Ovary (tissue), 9 donors: ENCODE results near the gene RRP36. TPM values are rescaled to one million over a fixed set of nuclear protein-coding genes. Genes with fewer than 3 reads are reported as not detected.

Source experiments
- DNase-seq, 5 donors: peaks; one replicate each; pipeline ENCODE4 v3.0.0-alpha.2; 2019 to 2020
- H3K27ac ChIP-seq, 2 donors: fragments of 200-600 bp; one replicate each; pipeline versions ENCODE4 v1.5.1 to v1.8.0; 2019 to 2022
- H3K27me3 ChIP-seq: fragments of 200-600 bp; one replicate; pipeline ENCODE4 v1.8.0; 2022
- H3K36me3 ChIP-seq: fragments of 200-600 bp; sonication (generic); one replicate; pipeline ENCODE4 v1.5.1; 2019
- H3K4me1 ChIP-seq: one replicate; pipeline ENCODE4 v1.8.1; 2013; ENCODE audit warnings: mild to moderate bottlenecking, moderate library complexity; ENCODE audit not compliant: insufficient read depth
- H3K4me3 ChIP-seq: fragments of 200-600 bp; sonication (generic); one replicate; pipeline ENCODE4 v1.5.1; 2017
- H3K9me3 ChIP-seq, 2 donors: fragments of 200-600 bp in 1 of 2; sonication (generic) in 1 of 2; one replicate each; pipeline versions ENCODE4 v1.5.1 to v1.8.1; 2013 to 2019; ENCODE audit warnings: mild to moderate bottlenecking in 1 of 2, moderate library complexity in 1 of 2
- EP300 ChIP-seq: sonication (generic); formaldehyde crosslinking; IDR thresholded peaks from one replicate; pipeline ENCODE4 v1.6.1; 2017; ENCODE audit warnings: antibody characterized with exemption
- POLR2A ChIP-seq: fragments of 450-650 bp; IDR thresholded peaks from one replicate; pipeline ENCODE4 v1.6.1; 2017; ENCODE audit warnings: antibody characterized with exemption, mild to moderate bottlenecking, moderate library complexity
- WGBS, 3 donors: extraction: QIAGEN DNeasy Blood & Tissue Kit in 1 of 3; methylation state at CpG; one replicate each; pipeline versions ENCODE4 v1.1.5 to v1.1.7; 2013 to 2017; 5-methylcytosine and 5-hydroxymethylcytosine counted together
- intact Hi-C, 4 donors: fragments of 100-400 bp; cut with DNase I; formaldehyde crosslinking; loops; one replicate each; pipeline versions ENCODE4 v1.11.0 to v1.15.1; 2022 to 2023
- polyA plus RNA-seq, 2 donors: library from polyadenylated mRNA; stranded (reverse); fragments of 200-250 nt in 1 of 2; fragments of 350-450 nt in 1 of 2; fragmentation: Illumina TruSeq in 1 of 2; extraction: RNeasy Lipid Tissue Mini Kit (QIAGEN cat#74804) in 1 of 2; gene quantifications; one replicate each; pipeline ENCODE4 v1.2.3, GENCODE V29; 2013 to 2014
- total RNA-seq, 7 donors: library from RNA; depleted of rRNA in 2 of 7; stranded (reverse); fragments of >200 nt in 2 of 7; fragmentation: NEBNext Ultra II Directional in 3 of 7; extraction: Animal tissue kit (Norgen Biotek cat#: 25700) in 3 of 7; gene quantifications; one replicate each; pipeline versions ENCODE4 v1.1.0 to v1.2.4, GENCODE V29; 2016 to 2023
- TF ChIP-seq, protein P1 (sequence below), 3 donors: fragments of 450-650 bp in 2 of 3; fragments of 200-600 bp in 1 of 3; IDR thresholded peaks; one replicate each; pipeline versions ENCODE4 v1.5.1 to v1.8.0; 2016 to 2022; ENCODE audit warnings: antibody characterized with exemption in 3 of 3, mild to moderate bottlenecking in 1 of 3
- donor health status: DM: no; HTN: no; CAD: no; lungs with moderate emphysema.
- donor health status: DM: no; HTN: no; CAD: no.
- donor health status: Bipolar disorder and iron deficiency.
- donor health status: DM: yes; HTN: yes; CAD: no.
- donor health status: DM: no; HTN: no; CAD: no.
- donor health status: DM: yes; HTN: yes; CAD: no.

The RRP36 gene
- total and polyA plus RNA-seq, 9 donors, result 23.6 to 58.7 (median 36.0) TPM

DNA sequence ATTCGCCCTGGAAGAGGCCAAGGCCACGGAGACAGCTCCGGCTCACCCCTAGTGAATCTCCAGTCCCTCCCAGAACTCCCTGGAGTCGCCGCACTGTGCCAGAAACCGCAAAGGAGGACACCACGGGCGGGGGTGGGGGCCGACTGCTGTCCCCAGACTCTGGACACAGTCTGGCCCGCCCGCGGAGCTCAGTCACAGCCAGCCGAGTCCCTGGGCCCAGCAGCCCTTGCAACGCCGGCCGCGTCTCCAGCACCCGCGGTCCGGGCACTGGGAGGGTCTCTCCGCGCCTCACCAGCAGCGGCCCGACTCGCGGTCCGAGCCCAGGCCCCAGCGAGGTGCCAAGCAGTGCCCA, 43.0 kb upstream of the RRP36 start:
- Histone ChIP-seq H3K9me3 (no peaks in the 10 kb centered on the region), H3K36me3 (no peaks in the 10 kb centered on the region), H3K4me3 (peak overlapping the region; percentile 88), H3K27ac (peak overlapping the region; percentile 56 to 78), H3K4me1 (peaks cover 12% of the 10 kb centered on the region), H3K27me3 (no peaks in the 10 kb centered on the region)
- TF ChIP-seq EP300 (no peak), POLR2A (no peak)
- TF ChIP-seq, protein P1, sequence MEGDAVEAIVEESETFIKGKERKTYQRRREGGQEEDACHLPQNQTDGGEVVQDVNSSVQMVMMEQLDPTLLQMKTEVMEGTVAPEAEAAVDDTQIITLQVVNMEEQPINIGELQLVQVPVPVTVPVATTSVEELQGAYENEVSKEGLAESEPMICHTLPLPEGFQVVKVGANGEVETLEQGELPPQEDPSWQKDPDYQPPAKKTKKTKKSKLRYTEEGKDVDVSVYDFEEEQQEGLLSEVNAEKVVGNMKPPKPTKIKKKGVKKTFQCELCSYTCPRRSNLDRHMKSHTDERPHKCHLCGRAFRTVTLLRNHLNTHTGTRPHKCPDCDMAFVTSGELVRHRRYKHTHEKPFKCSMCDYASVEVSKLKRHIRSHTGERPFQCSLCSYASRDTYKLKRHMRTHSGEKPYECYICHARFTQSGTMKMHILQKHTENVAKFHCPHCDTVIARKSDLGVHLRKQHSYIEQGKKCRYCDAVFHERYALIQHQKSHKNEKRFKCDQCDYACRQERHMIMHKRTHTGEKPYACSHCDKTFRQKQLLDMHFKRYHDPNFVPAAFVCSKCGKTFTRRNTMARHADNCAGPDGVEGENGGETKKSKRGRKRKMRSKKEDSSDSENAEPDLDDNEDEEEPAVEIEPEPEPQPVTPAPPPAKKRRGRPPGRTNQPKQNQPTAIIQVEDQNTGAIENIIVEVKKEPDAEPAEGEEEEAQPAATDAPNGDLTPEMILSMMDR (IDR thresholded peaks at IDR 0.05), result no peak
- intact Hi-C loops, result no loop called here
- peak in 4 of 5 donors; percentile 31 to 56 (median 44) for DNase-seq
- WGBS, 3 donors, result 0% methylated on average over 13 to 28 of the region's 28 CpGs

DNA sequence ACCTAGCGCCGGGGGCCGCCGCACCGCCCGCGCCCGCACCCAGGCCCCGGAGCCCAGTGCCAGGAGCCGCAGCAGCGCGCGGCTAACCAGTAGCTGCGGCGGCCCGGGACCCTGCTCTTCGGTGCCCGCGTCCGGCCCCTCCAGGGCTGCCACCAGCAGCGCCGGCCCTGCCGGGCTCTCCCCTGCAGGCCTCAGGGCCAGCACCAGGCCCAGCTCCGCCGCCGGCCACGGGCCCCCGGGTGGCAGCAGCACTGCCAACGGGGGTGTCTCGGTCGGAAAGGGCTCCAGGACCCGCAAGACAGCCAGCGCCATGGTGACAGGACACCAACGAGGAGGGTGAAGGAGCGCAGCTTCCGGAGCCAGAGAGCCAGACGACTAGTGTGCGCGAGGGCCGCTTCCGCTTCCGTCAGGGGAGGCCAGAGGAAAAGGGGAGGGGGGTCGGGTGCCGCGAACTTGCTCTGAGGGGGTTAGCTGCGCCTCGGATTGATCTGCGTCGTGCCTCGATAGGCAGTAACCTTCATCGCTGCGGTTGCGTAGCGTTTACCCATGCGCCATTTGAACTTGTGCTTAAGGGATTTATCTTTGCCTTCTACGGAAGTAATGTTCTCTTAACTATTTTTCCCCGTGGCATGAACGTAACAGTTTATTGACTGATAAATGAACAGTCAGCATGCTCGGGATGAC, 42.4 kb upstream of the RRP36 start, which contains the start of gene PEX6:
PEX6 (minus strand) TSS at position 343 of the 684 bp plus-strand sequence; CDS start at position 312, 31 bp downstream.
- peak; percentile 81 to 88 (median 85) for DNase-seq
- Histone ChIP-seq H3K9me3 (no peaks in the 10 kb centered on the region), H3K27me3 (no peaks in the 10 kb centered on the region), H3K4me1 (peaks cover 16% of the 10 kb centered on the region), H3K27ac (peak within 1 kb of the TSS; percentile 56 to 78), H3K36me3 (no peaks in the 10 kb centered on the region), H3K4me3 (peak within 1 kb of the TSS; percentile 88)
- whole genome bisulfite sequencing, 3 donors, result 0 to 1% (median 1%) methylated on average over 20 to 59 of the region's 59 CpGs
- intact Hi-C loops, result no loop called here
- peak; percentile 60 for TF ChIP-seq POLR2A
- TF ChIP-seq, protein P1 (IDR thresholded peaks at IDR 0.05), result no peak

DNA sequence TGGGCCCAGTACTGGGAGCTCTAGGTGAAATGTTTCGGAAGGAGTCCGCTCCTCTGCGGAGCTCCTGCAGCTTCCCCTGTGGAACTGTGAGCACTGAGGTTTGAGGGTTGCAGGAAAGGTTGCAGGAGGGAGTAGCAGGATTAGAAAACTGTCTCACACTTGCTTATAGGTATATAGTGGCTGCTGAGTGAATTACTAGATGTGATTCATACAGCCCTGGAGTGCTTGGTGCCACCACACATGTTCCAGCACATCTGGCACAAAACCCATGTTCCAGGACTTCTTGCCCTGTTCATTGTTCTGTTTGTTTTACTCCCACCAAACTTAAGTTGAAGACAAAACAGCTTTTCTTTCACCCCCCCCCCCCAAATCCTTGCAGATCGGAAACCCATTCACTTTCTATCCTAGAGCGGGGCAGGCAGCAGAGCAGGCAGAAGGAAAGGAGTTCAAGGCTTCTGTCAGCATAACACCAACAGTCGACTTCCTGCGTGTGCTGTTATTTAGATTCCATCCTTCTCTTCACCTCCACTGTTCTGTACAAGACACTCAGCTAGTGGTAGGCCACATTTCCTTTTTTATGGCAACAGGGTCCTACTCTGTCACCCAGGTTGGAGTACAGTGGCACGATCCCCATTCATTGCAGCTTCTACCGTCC, 41.8 kb upstream of the RRP36 start:
- TF ChIP-seq EP300, result no peak
- TF ChIP-seq, protein P1 (IDR thresholded peaks at IDR 0.05), result no peak
- no peak for TF ChIP-seq POLR2A
- peak overlapping the region; percentile 88 for H3K4me3 ChIP-seq
- no peak for DNase-seq
- intact Hi-C loops, result no loop called here
- no peaks in the 10 kb centered on the region for H3K9me3 ChIP-seq
- peak overlapping the region in 1 of 2 donors; percentile 56 for H3K27ac ChIP-seq
- no peaks in the 10 kb centered on the region for H3K36me3 ChIP-seq
- H3K27me3 ChIP-seq, result no peaks in the 10 kb centered on the region
- WGBS, 3 donors, result 16 to 32% (median 18%) methylated on average over 9 of the region's 9 CpGs
- peaks cover 16% of the 10 kb centered on the region for H3K4me1 ChIP-seq

DNA sequence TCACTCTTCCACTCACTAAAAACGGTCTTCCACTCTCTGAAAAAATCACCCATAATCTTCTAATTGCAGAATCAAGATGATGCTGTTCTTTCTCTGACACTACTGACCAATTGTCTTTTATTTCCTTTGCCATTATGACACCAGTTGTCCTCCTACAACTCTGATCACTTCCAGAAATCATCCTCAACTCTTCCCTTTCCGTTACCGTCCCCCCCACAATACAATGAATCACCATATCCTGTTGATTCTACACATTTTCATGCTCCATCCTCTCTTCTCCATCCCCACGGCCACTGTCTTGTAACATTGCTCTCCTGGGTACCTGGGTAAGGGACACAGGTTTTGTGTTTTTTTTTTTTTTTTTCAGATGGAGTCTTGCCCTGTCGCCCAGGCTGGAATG, 39.6 kb upstream of the RRP36 start:
- no peaks in the 10 kb centered on the region for H3K9me3 ChIP-seq
- H3K27ac ChIP-seq, result no peak overlapping the region
- intact Hi-C loops, result no loop called here
- no peak for TF ChIP-seq POLR2A
- TF ChIP-seq, protein P1 (IDR thresholded peaks at IDR 0.05), result no peak
- no peak for TF ChIP-seq EP300
- H3K27me3 ChIP-seq, result no peaks in the 10 kb centered on the region
- DNase-seq, result no peak
- no peak overlapping the region for H3K4me3 ChIP-seq
- WGBS, 3 donors, result 86 to 89% (median 86%) methylated on average over 5 of the region's 5 CpGs
- no peaks in the 10 kb centered on the region for H3K36me3 ChIP-seq
- peaks cover 21% of the 10 kb centered on the region for H3K4me1 ChIP-seq
